WTC11 (cell line): Measurements from ENCODE around the gene AKAP13. TPM values are rescaled to one million over a fixed set of nuclear protein-coding genes. Genes with fewer than 3 reads are reported as not detected.

Experiments
- ATAC-seq: fragments of 200-7000 bp; cut with Tn5 transposase; 2 replicates; pipeline ENCODE4 v1.10.0; 2021; ENCODE audit warnings: mild to moderate bottlenecking, moderate library complexity
- CTCF ChIA-PET: fragments of 300-600 bp; sonication (Branson Sonifier 250); formaldehyde crosslinking; loops from one replicate; lab custom pipeline; 2021; ENCODE audit warnings: antibody characterized with exemption; lab: Charles Lee
- POLR2A ChIA-PET: fragments of 350-600 bp; sonication (Branson Sonifier 250); formaldehyde crosslinking; loops from one replicate; lab custom pipeline; 2021; ENCODE audit warnings: antibody characterized with exemption; lab: Charles Lee
- DNase-seq: peaks from one replicate; pipeline ENCODE4 v3.0.0; 2021; ENCODE audit warnings: low spot score
- H3K27ac Mint-ChIP-seq: 2 replicates; pipeline ENCODE4 v1.8.0; 2021; ENCODE audit warnings: mixed read lengths
- H3K27me3 Mint-ChIP-seq: 2 replicates; pipeline ENCODE4 v1.8.0; 2021; ENCODE audit warnings: low read depth, mild to moderate bottlenecking, moderate library complexity, mixed read lengths
- H3K36me3 Mint-ChIP-seq: 2 replicates; pipeline ENCODE4 v1.8.0; 2021; ENCODE audit warnings: mixed read lengths
- H3K4me1 Mint-ChIP-seq: 2 replicates; pipeline ENCODE4 v1.8.0; 2022; ENCODE audit warnings: mixed read lengths
- H3K4me3 Mint-ChIP-seq: 2 replicates; pipeline ENCODE4 v1.8.0; 2021; ENCODE audit warnings: mild to moderate bottlenecking, moderate library complexity, mixed read lengths
- H3K9me3 Mint-ChIP-seq: 2 replicates; pipeline ENCODE4 v1.8.0; 2021; ENCODE audit warnings: mixed read lengths
- ATF1 ChIP-seq: sonication (generic); formaldehyde crosslinking; IDR thresholded peaks from 2 replicates; pipeline ENCODE4 v1.8.1; 2023; ENCODE audit warnings: mild to moderate bottlenecking, moderate library complexity, missing genetic modification reagents
- CREB1 ChIP-seq: sonication (generic); formaldehyde crosslinking; IDR thresholded peaks from 2 replicates; pipeline ENCODE4 v1.8.0; 2023; ENCODE audit warnings: mild to moderate bottlenecking, missing genetic modification reagents
- FOXJ3 ChIP-seq: sonication (generic); formaldehyde crosslinking; IDR thresholded peaks from 2 replicates; pipeline ENCODE4 v1.9.0; 2021; ENCODE audit warnings: missing genetic modification reagents, mild to moderate bottlenecking, borderline replicate concordance
- FOXP1 ChIP-seq: sonication (generic); formaldehyde crosslinking; IDR thresholded peaks from 2 replicates; pipeline ENCODE4 v1.8.0; 2022; ENCODE audit warnings: missing genetic modification reagents, mild to moderate bottlenecking, moderate library complexity, borderline replicate concordance
- FOXP4 ChIP-seq: sonication (generic); formaldehyde crosslinking; IDR thresholded peaks from 2 replicates; pipeline ENCODE4 v1.8.0; 2022; ENCODE audit warnings: mild to moderate bottlenecking, missing genetic modification reagents
- GABPB1 ChIP-seq: sonication (generic); formaldehyde crosslinking; IDR thresholded peaks from 2 replicates; pipeline ENCODE4 v1.8.1; 2023; ENCODE audit warnings: mild to moderate bottlenecking, missing genetic modification reagents
- JUN ChIP-seq: sonication (generic); formaldehyde crosslinking; IDR thresholded peaks from 2 replicates; pipeline ENCODE4 v1.8.0; 2023; ENCODE audit warnings: mild to moderate bottlenecking, missing genetic modification reagents
- MXD4 ChIP-seq: fragments of 250-450 bp; sonication (Bioruptor Pico); IDR thresholded peaks from 2 replicates; pipeline ENCODE4 v1.8.0; 2021; ENCODE audit warnings: mild to moderate bottlenecking, moderate library complexity, borderline replicate concordance
- NR1H2 ChIP-seq: sonication (generic); formaldehyde crosslinking; IDR thresholded peaks from 2 replicates; pipeline ENCODE4 v1.9.0; 2021; ENCODE audit warnings: mild to moderate bottlenecking, moderate library complexity, missing genetic modification reagents
- OVOL2 ChIP-seq: fragments of 250-450 bp; sonication (Bioruptor Pico); IDR thresholded peaks from 2 replicates; pipeline ENCODE4 v1.9.0; 2021; ENCODE audit warnings: mild to moderate bottlenecking, borderline replicate concordance
- SMAD3 ChIP-seq: sonication (generic); formaldehyde crosslinking; IDR thresholded peaks from 2 replicates; pipeline ENCODE4 v1.8.0; 2022; ENCODE audit warnings: missing genetic modification reagents, mild to moderate bottlenecking, borderline replicate concordance
- SOX15 ChIP-seq: fragments of 250-450 bp; sonication (Bioruptor Pico); IDR thresholded peaks from 2 replicates; pipeline ENCODE4 v1.9.0; 2021; ENCODE audit warnings: mild to moderate bottlenecking
- SP1 ChIP-seq: sonication (generic); formaldehyde crosslinking; conservative IDR thresholded peaks from 2 replicates; pipeline ENCODE4 v1.8.1; 2022; ENCODE audit warnings: missing genetic modification reagents
- TEAD1 ChIP-seq: sonication (generic); formaldehyde crosslinking; IDR thresholded peaks from 2 replicates; pipeline ENCODE4 v1.8.0; 2022; ENCODE audit warnings: mild to moderate bottlenecking, missing genetic modification reagents
- USF1 ChIP-seq: sonication (generic); formaldehyde crosslinking; IDR thresholded peaks from 2 replicates; pipeline ENCODE4 v1.8.0; 2022; ENCODE audit warnings: mild to moderate bottlenecking, missing genetic modification reagents
- ZNF121 ChIP-seq: sonication (generic); formaldehyde crosslinking; IDR thresholded peaks from 2 replicates; pipeline ENCODE4 v1.8.0; 2023; ENCODE audit warnings: missing genetic modification reagents
- ZNF396 ChIP-seq: fragments of 250-450 bp; sonication (Bioruptor Pico); IDR thresholded peaks from 2 replicates; pipeline ENCODE4 v1.8.0; 2021; ENCODE audit warnings: mild to moderate bottlenecking, moderate library complexity, borderline replicate concordance
- ZNF416 ChIP-seq: fragments of 250-450 bp; sonication (Bioruptor Pico); IDR thresholded peaks from 2 replicates; pipeline ENCODE4 v1.9.0; 2021; ENCODE audit warnings: mild to moderate bottlenecking, inconsistent platforms
- ZNF423 ChIP-seq: fragments of 250-450 bp; sonication (Bioruptor Pico); IDR thresholded peaks from 2 replicates; pipeline ENCODE4 v2.1.2; 2022; ENCODE audit warnings: mild to moderate bottlenecking, moderate library complexity
- ZNF425 ChIP-seq: fragments of 250-450 bp; sonication (Bioruptor Pico); conservative IDR thresholded peaks from 2 replicates; pipeline ENCODE4 v1.9.0; 2021; ENCODE audit warnings: mild to moderate bottlenecking
- total RNA-seq: library from RNA; stranded (reverse); gene quantifications from 3 replicates; pipeline ENCODE4 v1.2.3, GENCODE V29; 2021
- TF ChIP-seq, protein P1 (sequence below): sonication (generic); formaldehyde crosslinking; IDR thresholded peaks from 2 replicates; pipeline ENCODE4 v1.8.1; 2022; ENCODE audit warnings: low read depth, mild to moderate bottlenecking, moderate library complexity, missing genetic modification reagents, borderline replicate concordance
- TF ChIP-seq, protein P2 (sequence below): sonication (generic); formaldehyde crosslinking; conservative IDR thresholded peaks from 2 replicates; pipeline ENCODE4 v1.8.1; 2023; ENCODE audit warnings: mild to moderate bottlenecking, low read depth, missing genetic modification reagents, moderate library complexity

The AKAP13 gene
- total RNA-seq, 1 experiment from 2014 or later: 50.3 TPM

- ATAC-seq: no peak
- H3K9me3 Mint-ChIP-seq: no peaks in the 10 kb centered on the region
- no peak overlapping the region for H3K4me3 Mint-ChIP-seq
- H3K4me1 Mint-ChIP-seq: peaks cover 12% of the 10 kb centered on the region
- no peak for DNase-seq
- peaks cover 62% of the 10 kb centered on the region for H3K36me3 Mint-ChIP-seq
- POLR2A ChIA-PET: interaction anchor here (0.6 to 2.8 kb wide), 3 partner anchors 11 to 266 kb away, joined by 3 to 12 read pairs (median 6); no protein-coding TSS in a partner anchor
- TF ChIP-seq ZNF121 (CRISPR knock-in tag): no peak
- TF ChIP-seq, protein P1, sequence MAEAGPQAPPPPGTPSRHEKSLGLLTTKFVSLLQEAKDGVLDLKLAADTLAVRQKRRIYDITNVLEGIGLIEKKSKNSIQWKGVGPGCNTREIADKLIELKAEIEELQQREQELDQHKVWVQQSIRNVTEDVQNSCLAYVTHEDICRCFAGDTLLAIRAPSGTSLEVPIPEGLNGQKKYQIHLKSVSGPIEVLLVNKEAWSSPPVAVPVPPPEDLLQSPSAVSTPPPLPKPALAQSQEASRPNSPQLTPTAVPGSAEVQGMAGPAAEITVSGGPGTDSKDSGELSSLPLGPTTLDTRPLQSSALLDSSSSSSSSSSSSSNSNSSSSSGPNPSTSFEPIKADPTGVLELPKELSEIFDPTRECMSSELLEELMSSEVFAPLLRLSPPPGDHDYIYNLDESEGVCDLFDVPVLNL (CRISPR knock-in tag): no peak
- H3K27ac Mint-ChIP-seq: no peak overlapping the region
- CTCF ChIA-PET: interaction anchor here (0.9 to 3.8 kb wide), 6 partner anchors 8 to 445 kb away, joined by 3 to 21 read pairs (median 10); no protein-coding TSS in a partner anchor
- H3K27me3 Mint-ChIP-seq: no peaks in the 10 kb centered on the region
These were observed 361.3 kb downstream of the AKAP13 start for GRCh38 chr15:85741662-85742061.

DNA sequence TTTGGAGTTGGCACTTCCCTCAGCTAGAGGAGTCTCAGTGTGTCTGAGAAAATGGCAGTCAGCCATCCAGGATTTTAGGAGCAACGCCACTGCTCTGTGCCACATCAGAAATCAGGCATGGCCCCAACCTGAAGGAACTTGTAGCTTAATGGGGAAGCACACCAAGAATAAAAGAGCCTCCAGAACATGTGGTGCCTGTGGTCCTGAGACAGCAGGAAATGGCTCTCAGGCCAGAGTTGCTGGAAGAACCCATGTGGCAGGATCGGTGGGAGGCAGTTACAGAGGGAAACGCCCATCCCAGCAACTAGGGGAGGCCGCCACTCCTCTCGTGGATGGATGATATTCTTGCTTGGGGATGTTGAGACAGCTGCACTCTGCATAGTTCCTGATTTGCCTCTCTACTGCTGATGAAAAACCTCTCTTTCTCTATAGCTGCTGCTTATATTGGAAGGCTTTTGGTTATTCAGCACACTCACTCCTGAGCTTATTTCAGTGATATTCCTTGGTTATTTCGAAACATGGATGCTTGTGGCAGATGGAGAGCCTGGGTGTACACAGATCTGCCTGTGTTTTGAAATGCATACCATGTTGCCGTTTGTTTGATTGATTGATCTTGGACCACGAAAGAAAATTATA lies 361.9 kb downstream of the AKAP13 start:
- ATAC-seq (peak; percentile 38), DNase-seq (no peak)
- H3K4me1 Mint-ChIP-seq: peaks cover 19% of the 10 kb centered on the region

GRCh38 chr15:85743392-85744055 lies 363.1 kb downstream of the AKAP13 start:
- POLR2A ChIA-PET: interaction anchor here (2.8 kb wide), 1 partner anchor 9 kb away, joined by 12 read pairs; no protein-coding TSS in a partner anchor
- Mint-ChIP-seq H3K27me3 (no peaks in the 10 kb centered on the region), H3K4me3 (no peak overlapping the region), H3K27ac (no peak overlapping the region), H3K9me3 (no peaks in the 10 kb centered on the region), H3K36me3 (peaks cover 58% of the 10 kb centered on the region), H3K4me1 (peaks cover 31% of the 10 kb centered on the region)
- CTCF ChIA-PET: interaction anchor here (2.5 to 3.8 kb wide), 2 partner anchors 8 to 97 kb away, joined by 14 to 18 read pairs; no protein-coding TSS in a partner anchor
- TF ChIP-seq ZNF423 (CRISPR knock-in tag) (no peak), FOXP4 (no peak), TEAD1 (CRISPR knock-in tag) (no peak), ZNF396 (no peak), JUN (CRISPR knock-in tag) (no peak), USF1 (CRISPR knock-in tag) (no peak), FOXP1 (CRISPR knock-in tag) (no peak)
- ATAC-seq: no peak
- DNase-seq: no peak

More for the DNA sequence above, 361.9 kb downstream of the AKAP13 start:
- POLR2A ChIA-PET: interaction anchor here (0.6 to 2.8 kb wide), 3 partner anchors 10 to 265 kb away, joined by 3 to 12 read pairs (median 6); no protein-coding TSS in a partner anchor
- no peak for TF ChIP-seq GABPB1 (CRISPR knock-in tag)
- TF ChIP-seq SMAD3: no peak
- no peak for TF ChIP-seq ZNF396
- no peak for TF ChIP-seq MXD4
- TF ChIP-seq SOX15 (CRISPR knock-in tag): no peak
- TF ChIP-seq ATF1 (CRISPR knock-in tag): no peak
- no peak for TF ChIP-seq ZNF425
- TF ChIP-seq SP1: no peak
- no peak for TF ChIP-seq FOXJ3 (CRISPR knock-in tag)
- TF ChIP-seq, protein P2, sequence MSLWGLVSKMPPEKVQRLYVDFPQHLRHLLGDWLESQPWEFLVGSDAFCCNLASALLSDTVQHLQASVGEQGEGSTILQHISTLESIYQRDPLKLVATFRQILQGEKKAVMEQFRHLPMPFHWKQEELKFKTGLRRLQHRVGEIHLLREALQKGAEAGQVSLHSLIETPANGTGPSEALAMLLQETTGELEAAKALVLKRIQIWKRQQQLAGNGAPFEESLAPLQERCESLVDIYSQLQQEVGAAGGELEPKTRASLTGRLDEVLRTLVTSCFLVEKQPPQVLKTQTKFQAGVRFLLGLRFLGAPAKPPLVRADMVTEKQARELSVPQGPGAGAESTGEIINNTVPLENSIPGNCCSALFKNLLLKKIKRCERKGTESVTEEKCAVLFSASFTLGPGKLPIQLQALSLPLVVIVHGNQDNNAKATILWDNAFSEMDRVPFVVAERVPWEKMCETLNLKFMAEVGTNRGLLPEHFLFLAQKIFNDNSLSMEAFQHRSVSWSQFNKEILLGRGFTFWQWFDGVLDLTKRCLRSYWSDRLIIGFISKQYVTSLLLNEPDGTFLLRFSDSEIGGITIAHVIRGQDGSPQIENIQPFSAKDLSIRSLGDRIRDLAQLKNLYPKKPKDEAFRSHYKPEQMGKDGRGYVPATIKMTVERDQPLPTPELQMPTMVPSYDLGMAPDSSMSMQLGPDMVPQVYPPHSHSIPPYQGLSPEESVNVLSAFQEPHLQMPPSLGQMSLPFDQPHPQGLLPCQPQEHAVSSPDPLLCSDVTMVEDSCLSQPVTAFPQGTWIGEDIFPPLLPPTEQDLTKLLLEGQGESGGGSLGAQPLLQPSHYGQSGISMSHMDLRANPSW (CRISPR knock-in tag): no peak
- TF ChIP-seq OVOL2 (CRISPR knock-in tag): no peak
- TF ChIP-seq CREB1 (CRISPR knock-in tag): no peak
- TF ChIP-seq ZNF416 (CRISPR knock-in tag): no peak
- no peak for TF ChIP-seq NR1H2 (CRISPR knock-in tag)
- TF ChIP-seq, all 79 proteins: peak for 0
- Mint-ChIP-seq H3K27ac (no peak overlapping the region; the same call in 1 of the 2 replicates), H3K4me3 (no peak overlapping the region), H3K27me3 (no peaks in the 10 kb centered on the region), H3K9me3 (no peaks in the 10 kb centered on the region), H3K36me3 (peaks cover 63% of the 10 kb centered on the region)
- CTCF ChIA-PET: interaction anchor here (1.2 to 3.8 kb wide), 4 partner anchors 9 to 446 kb away, joined by 4 to 21 read pairs (median 16); no protein-coding TSS in a partner anchor
